Gastrocnemius medialis (tissue), 4 donors: Measurements from ENCODE around the gene RAD23A.

Source experiments
- CTCF ChIP-seq, 5 experiments: fragments of 450-650 bp in 3 of 5; fragments of 200-600 bp in 2 of 5; sonication (generic) in 2 of 5; IDR thresholded peaks in 4 of 5; conservative IDR thresholded peaks in 1 of 5; 1 replicate in 4 of 5; 2 replicates in 1 of 5; pipeline ENCODE4 v1.5.1; 2016 to 2019; ENCODE audit warnings: antibody characterized with exemption in 5 of 5, mild to moderate bottlenecking in 3 of 5, moderate library complexity in 3 of 5
- POLR2A ChIP-seq, 2 donors: fragments of 450-650 bp; IDR thresholded peaks; one replicate each; pipeline ENCODE4 v1.6.1; 2017; ENCODE audit warnings: antibody characterized with exemption in 2 of 2, mild to moderate bottlenecking in 2 of 2, moderate library complexity in 2 of 2

GRCh38 chr19:12987781-12988180, 42.1 kb downstream of the RAD23A start:
- TF ChIP-seq CTCF (IDR thresholded peaks at IDR 0.05 in 4 of 5, conservative IDR thresholded peaks at IDR 0.05 in 1 of 5) (no peak), POLR2A (IDR thresholded peaks at IDR 0.05) (no peak)
